ENCODE measurements around the gene NRCAM. TPM values are rescaled to one million over a fixed set of nuclear protein-coding genes. Genes with fewer than 3 reads are reported as not detected.

Gene NRCAM
- total and polyA plus RNA-seq, 2 of the 8 experiments (the other 6 are each of a cell fraction or from before 2014, with no cell fraction given): 2.7 to 3.8 TPM

GRCh38 chr7:108270385-108271015, 185.7 kb downstream of the NRCAM start:
- H4K5ac ChIP-seq (ENCODE audit: insufficient read length, low read depth, low read length): no peak overlapping the region
- H2BK15ac ChIP-seq (ENCODE audit: low read length): no peak overlapping the region
- WGBS, 2 experiments (ENCODE audit: extremely low coverage in 1 of 2, insufficient coverage in 1 of 2, insufficient read length in 1 of 2, insufficient replicate concordance in 2 of 2, low coverage in 1 of 2, low lambda C conversion rate in 2 of 2, missing lambda C conversion rate in 1 of 2): 92% methylated on average over 5 of the region's 5 CpGs; no CpG with 5 or more reads in 1 of the 2 experiments
- no peak overlapping the region for H3K4me3 ChIP-seq (ENCODE audit: extremely low read depth in 1 of 4, insufficient read depth in 2 of 4, low read depth in 3 of 4, low read length in 4 of 4)
- no peak overlapping the region for H3K56ac ChIP-seq (replicated peaks; ENCODE audit: insufficient read length, low read depth, low read length)
- H4K20me1 ChIP-seq (replicated peaks in 1 of 2; ENCODE audit: control insufficient read depth in 1 of 2, insufficient read depth in 2 of 2, low read length in 2 of 2): no peaks in the 10 kb centered on the region
- H3K79me1 ChIP-seq (ENCODE audit: low read depth, low read length): no peaks in the 10 kb centered on the region
- no peak overlapping the region for H2BK12ac ChIP-seq (ENCODE audit: low read depth, low read length)
- POLR2A ChIA-PET (ENCODE audit: partially characterized antibody): no interaction called here
- no peak overlapping the region for H3K18ac ChIP-seq (ENCODE audit: extremely low read depth, low read length)
- H2BK20ac ChIP-seq (ENCODE audit: low read length): no peak overlapping the region
- no peak for DNase-seq (ENCODE audit: low read depth in 1 of 2, low spot score in 2 of 2)
- TF ChIP-seq RNF2 (IDR thresholded peaks at IDR 0.05; ENCODE audit: borderline replicate concordance, low read depth, low read length, missing control alignments, poor library complexity, severe bottlenecking) (no peak), CBX5 (IDR thresholded peaks at IDR 0.05; ENCODE audit: low read depth, low read length) (no peak), CTBP2 (IDR thresholded peaks at IDR 0.05; ENCODE audit: borderline replicate concordance, insufficient read depth, insufficient read length, low read length) (no peak), HDAC6 (IDR thresholded peaks at IDR 0.05; ENCODE audit: low read depth, low read length) (no peak), POLR2AphosphoS5 (IDR thresholded peaks at IDR 0.05; ENCODE audit: low read depth, low read length) (no peak)
- H3K14ac ChIP-seq (ENCODE audit: insufficient read length): no peak overlapping the region
- no peak overlapping the region for H3K9ac ChIP-seq (replicated peaks in 1 of 4; ENCODE audit: extremely low read depth in 1 of 4, low read depth in 3 of 4, low read length in 3 of 4)
- H3K27me3 ChIP-seq (replicated peaks in 1 of 4; ENCODE audit: control insufficient read depth in 3 of 4, extremely low read depth in 1 of 4, insufficient read depth in 3 of 4, low read length in 3 of 4): no peaks in the 10 kb centered on the region
- no peaks in the 10 kb centered on the region for H3K9me3 ChIP-seq (ENCODE audit: insufficient read depth in 2 of 2, low read depth in 1 of 2, low read length in 1 of 2)
- no peaks in the 10 kb centered on the region for H3K79me2 ChIP-seq (ENCODE audit: control insufficient read depth in 1 of 2, insufficient read depth in 2 of 2, low read length in 2 of 2)
- no peak overlapping the region for H2AK5ac ChIP-seq (ENCODE audit: low read depth, low read length)
- no peak overlapping the region for H2AFZ ChIP-seq (ENCODE audit: low read length)
- H3K23ac ChIP-seq (ENCODE audit: insufficient read length): no peak overlapping the region
- FAIRE-seq: no peak
- no peak overlapping the region for H3K4me2 ChIP-seq (ENCODE audit: insufficient read depth in 1 of 2, low read depth in 2 of 2, low read length in 2 of 2)
- H4K91ac ChIP-seq (replicated peaks; ENCODE audit: insufficient read length, low read length): no peak overlapping the region
- no peak overlapping the region for H3K27ac ChIP-seq (ENCODE audit: low read depth, low read length)
- no peaks in the 10 kb centered on the region for H3K36me3 ChIP-seq (ENCODE audit: control insufficient read depth in 2 of 4, insufficient read depth in 4 of 4, low read length in 3 of 4)
- no peaks in the 10 kb centered on the region for H3K23me2 ChIP-seq (ENCODE audit: low read depth, low read length)
- CTCF ChIA-PET (ENCODE audit: partially characterized antibody): interaction anchor here (1.1 kb wide), 1 partner anchor 125 kb away, joined by 5 read pairs; no protein-coding TSS in a partner anchor
- H2BK120ac ChIP-seq (replicated peaks; ENCODE audit: low read depth, low read length): no peak overlapping the region
- no peak overlapping the region for H2BK5ac ChIP-seq (ENCODE audit: low read depth, low read length)
- no peak overlapping the region for H3K4ac ChIP-seq (replicated peaks; ENCODE audit: insufficient read length, low read depth, low read length)
- no peak overlapping the region for H4K8ac ChIP-seq (ENCODE audit: extremely low read depth, insufficient read depth, low read length)
- H3K4me1 ChIP-seq (replicated peaks in 1 of 4; ENCODE audit: control insufficient read depth in 3 of 4, insufficient read depth in 4 of 4, low read length in 3 of 4): no peaks in the 10 kb centered on the region

Data from H1 (cell line).